Activated T-cell treated with anti-CD3 and anti-CD28 coated beads for 1 hour (primary cell): ENCODE measurements around the gene FCMR.
A peak's percentile ranks its signal among the peaks of the same experiment; 100 is the strongest.
"Not testable (repeated sequence)": the region's sequence is repeated elsewhere in the genome, so short reads cannot be mapped to it uniquely, and the experiment has no call there.

ENCODE experiments used
- DNase-seq: peaks from one replicate; pipeline ENCODE4 v3.0.0-alpha.2; 2020; ENCODE audit warnings: low read depth

Gene FCMR

GRCh38 chr1:206949641-206950040 lies 27.9 kb upstream of the FCMR start:
- DNase-seq = no peak

GRCh38 chr1:206949208-206949607 lies 27.5 kb upstream of the FCMR start:
- DNase-seq = no peak

- no peak for DNase-seq
Measured at GRCh38 chr1:206947255-206947654, 25.5 kb upstream of the FCMR start.

- no peak for DNase-seq
Measured at GRCh38 chr1:206946261-206946660, 24.5 kb upstream of the FCMR start, which contains the start of gene PIGR. TSS of gene PIGR (minus strand) at chr1:206946466. CDS start at chr1:206940531, 5,935 bp downstream.

- no peak for DNase-seq
Measured at GRCh38 chr1:206945779-206946178, 24.0 kb upstream of the FCMR start.

GRCh38 chr1:206944703-206945102 lies 23.0 kb upstream of the FCMR start:
- DNase-seq = no peak

GRCh38 chr1:206941766-206942418 lies 20.2 kb upstream of the FCMR start:
- DNase-seq = no peak

GRCh38 chr1:206940588-206940936 lies 18.8 kb upstream of the FCMR start:
- no peak for DNase-seq

- no peak for DNase-seq
Measured at GRCh38 chr1:206939841-206940587, 18.3 kb upstream of the FCMR start.

- no peak for DNase-seq
Measured at GRCh38 chr1:206939131-206939530, 17.4 kb upstream of the FCMR start.

- no peak for DNase-seq
Measured at GRCh38 chr1:206937425-206937824, 15.7 kb upstream of the FCMR start.

GRCh38 chr1:206935491-206936067 lies 13.8 kb upstream of the FCMR start:
- DNase-seq = peak; percentile 41

GRCh38 chr1:206933333-206933945 lies 11.7 kb upstream of the FCMR start:
- peak; percentile 73 for DNase-seq

- no peak for DNase-seq
Measured at GRCh38 chr1:206932177-206932576, 10.4 kb upstream of the FCMR start.

- no peak for DNase-seq
Measured at GRCh38 chr1:206931709-206932108, 10.0 kb upstream of the FCMR start.

GRCh38 chr1:206930210-206930798 lies 8.6 kb upstream of the FCMR start:
- DNase-seq = no peak

GRCh38 chr1:206929524-206929923 lies 7.8 kb upstream of the FCMR start:
- no peak for DNase-seq

- DNase-seq = no peak
Measured at GRCh38 chr1:206926286-206926685, 4.5 kb upstream of the FCMR start.

- peak; percentile 46 for DNase-seq
Measured at GRCh38 chr1:206925106-206925736, 3.5 kb upstream of the FCMR start.

- no peak for DNase-seq
Measured at GRCh38 chr1:206924592-206925105, 2.9 kb upstream of the FCMR start.

GRCh38 chr1:206923961-206924557 lies 2.3 kb upstream of the FCMR start:
- DNase-seq = not testable (repeated sequence)
